ENCODE data around the gene EPG5.
"Not testable (repeated sequence)": the region's sequence is repeated elsewhere in the genome, so short reads cannot be mapped to it uniquely, and the experiment has no call there.

The EPG5 gene

GRCh38 chr18:45838302-45839070 lies 128.6 kb downstream of the EPG5 start:
- H3K36me3 Mint-ChIP-seq (ENCODE audit: low read depth): no peaks in the 10 kb centered on the region
- no peaks in the 10 kb centered on the region for H3K9me3 Mint-ChIP-seq
- H3K27me3 Mint-ChIP-seq (ENCODE audit: low read depth): peaks cover 66% of the 10 kb centered on the region
- H3K4me1 Mint-ChIP-seq (ENCODE audit: low read depth): peaks cover 16% of the 10 kb centered on the region
- no peak overlapping the region for H3K27ac Mint-ChIP-seq
- no peak overlapping the region for H3K4me3 Mint-ChIP-seq

- Mint-ChIP-seq H3K27me3 (ENCODE audit: low read depth) (peaks cover 66% of the 10 kb centered on the region), H3K27ac (no peak overlapping the region), H3K9me3 (no peaks in the 10 kb centered on the region), H3K4me1 (ENCODE audit: low read depth) (peaks cover 16% of the 10 kb centered on the region), H3K36me3 (ENCODE audit: low read depth) (no peaks in the 10 kb centered on the region), H3K4me3 (no peak overlapping the region)
These were observed 129.7 kb downstream of the EPG5 start for GRCh38 chr18:45837283-45838070.

GRCh38 chr18:45836242-45837205 lies 130.6 kb downstream of the EPG5 start:
- no peak overlapping the region for H3K4me3 Mint-ChIP-seq
- no peaks in the 10 kb centered on the region for H3K9me3 Mint-ChIP-seq
- H3K27ac Mint-ChIP-seq: no peak overlapping the region
- H3K4me1 Mint-ChIP-seq (ENCODE audit: low read depth): peaks cover 16% of the 10 kb centered on the region
- peaks cover 66% of the 10 kb centered on the region for H3K27me3 Mint-ChIP-seq (ENCODE audit: low read depth)
- no peaks in the 10 kb centered on the region for H3K36me3 Mint-ChIP-seq (ENCODE audit: low read depth)

- Mint-ChIP-seq H3K9me3 (no peaks in the 10 kb centered on the region), H3K27ac (no peak overlapping the region), H3K36me3 (ENCODE audit: low read depth) (no peaks in the 10 kb centered on the region), H3K4me1 (ENCODE audit: low read depth) (peaks cover 16% of the 10 kb centered on the region), H3K27me3 (ENCODE audit: low read depth) (peaks cover 55% of the 10 kb centered on the region), H3K4me3 (no peak overlapping the region)
These were observed 132.0 kb downstream of the EPG5 start for GRCh38 chr18:45835057-45835636.

- H3K36me3 Mint-ChIP-seq (ENCODE audit: low read depth): no peaks in the 10 kb centered on the region
- peaks cover 11% of the 10 kb centered on the region for H3K4me1 Mint-ChIP-seq (ENCODE audit: low read depth)
- H3K9me3 Mint-ChIP-seq: no peaks in the 10 kb centered on the region
- H3K4me3 Mint-ChIP-seq: no peak overlapping the region
- no peak overlapping the region for H3K27ac Mint-ChIP-seq
- peaks cover 47% of the 10 kb centered on the region for H3K27me3 Mint-ChIP-seq (ENCODE audit: low read depth)
These were observed 132.8 kb downstream of the EPG5 start for GRCh38 chr18:45834306-45834705.

GRCh38 chr18:45833846-45834245 lies 133.3 kb downstream of the EPG5 start:
- Mint-ChIP-seq H3K9me3 (no peaks in the 10 kb centered on the region), H3K4me1 (ENCODE audit: low read depth) (peaks cover 10% of the 10 kb centered on the region), H3K36me3 (ENCODE audit: low read depth) (no peaks in the 10 kb centered on the region), H3K27ac (no peak overlapping the region), H3K4me3 (no peak overlapping the region), H3K27me3 (ENCODE audit: low read depth) (peaks cover 42% of the 10 kb centered on the region)

GRCh38 chr18:45830917-45831316 lies 136.2 kb downstream of the EPG5 start:
- Mint-ChIP-seq H3K4me1 (ENCODE audit: low read depth) (peaks cover 4% of the 10 kb centered on the region), H3K36me3 (ENCODE audit: low read depth) (no peaks in the 10 kb centered on the region), H3K27me3 (ENCODE audit: low read depth) (peaks cover 24% of the 10 kb centered on the region), H3K4me3 (no peak overlapping the region), H3K27ac (no peak overlapping the region), H3K9me3 (no peaks in the 10 kb centered on the region)

GRCh38 chr18:45829855-45830254 lies 137.3 kb downstream of the EPG5 start:
- Mint-ChIP-seq H3K36me3 (ENCODE audit: low read depth) (no peaks in the 10 kb centered on the region), H3K27ac (no peak overlapping the region), H3K27me3 (ENCODE audit: low read depth) (peaks cover 15% of the 10 kb centered on the region), H3K4me3 (no peak overlapping the region), H3K9me3 (no peaks in the 10 kb centered on the region), H3K4me1 (ENCODE audit: low read depth) (peaks cover 6% of the 10 kb centered on the region)

- Mint-ChIP-seq H3K27ac (no peak overlapping the region), H3K9me3 (no peaks in the 10 kb centered on the region), H3K4me1 (ENCODE audit: low read depth) (peaks cover 6% of the 10 kb centered on the region), H3K27me3 (ENCODE audit: low read depth) (peaks cover 17% of the 10 kb centered on the region), H3K36me3 (ENCODE audit: low read depth) (no peaks in the 10 kb centered on the region), H3K4me3 (no peak overlapping the region)
These were observed 138.0 kb downstream of the EPG5 start for GRCh38 chr18:45828917-45829811.

GRCh38 chr18:45826716-45827115 lies 140.4 kb downstream of the EPG5 start:
- H3K4me1 Mint-ChIP-seq (ENCODE audit: low read depth); H3K27ac Mint-ChIP-seq; H3K36me3 Mint-ChIP-seq (ENCODE audit: low read depth); H3K4me3 Mint-ChIP-seq; H3K9me3 Mint-ChIP-seq: not testable (repeated sequence)
- peaks cover 16% of the 10 kb centered on the region for H3K27me3 Mint-ChIP-seq (ENCODE audit: low read depth)

- Mint-ChIP-seq H3K9me3 (no peaks in the 10 kb centered on the region), H3K27ac (no peak overlapping the region), H3K27me3 (ENCODE audit: low read depth) (peaks cover 23% of the 10 kb centered on the region), H3K36me3 (ENCODE audit: low read depth) (no peaks in the 10 kb centered on the region), H3K4me3 (no peak overlapping the region), H3K4me1 (ENCODE audit: low read depth) (peaks cover 6% of the 10 kb centered on the region)
These were observed 141.0 kb downstream of the EPG5 start for GRCh38 chr18:45826084-45826483.

GRCh38 chr18:45825258-45826044 lies 141.7 kb downstream of the EPG5 start, which contains the start of gene SIGLEC15:
TSS of gene SIGLEC15 (plus strand) at chr18:45825675. CDS start at chr18:45825729, 54 bp downstream.
- Mint-ChIP-seq H3K27ac (no peak within 1 kb of the TSS), H3K4me3 (no peak within 1 kb of the TSS), H3K4me1 (ENCODE audit: low read depth) (peaks cover 6% of the 10 kb centered on the region), H3K27me3 (ENCODE audit: low read depth) (peaks cover 23% of the 10 kb centered on the region), H3K9me3 (no peaks in the 10 kb centered on the region), H3K36me3 (ENCODE audit: low read depth) (no peaks in the 10 kb centered on the region)

- H3K4me1 Mint-ChIP-seq (ENCODE audit: low read depth): peaks cover 3% of the 10 kb centered on the region
- peaks cover 23% of the 10 kb centered on the region for H3K27me3 Mint-ChIP-seq (ENCODE audit: low read depth)
- no peak overlapping the region for H3K27ac Mint-ChIP-seq
- no peak overlapping the region for H3K4me3 Mint-ChIP-seq
- H3K36me3 Mint-ChIP-seq (ENCODE audit: low read depth): no peaks in the 10 kb centered on the region
- H3K9me3 Mint-ChIP-seq: peaks cover 2% of the 10 kb centered on the region
These were observed 145.4 kb downstream of the EPG5 start for GRCh38 chr18:45821711-45822110.

Data from T-helper 1 cell treated with Interleukin-12 subunit alpha and Interleukin-12 subunit beta and Interleukin-4 antibody, amounts not matched to agents 30 μg/mL and 1 μg/mL, for 36 hours (primary cell).